NCI-H1930 (cell line): ENCODE results near the gene SF3B5.
"Not testable (repeated sequence)": the region's sequence is repeated elsewhere in the genome, so short reads cannot be mapped to it uniquely, and the experiment has no call there.

Experiments used
- DNase-seq, 2 experiments: peaks; one replicate each; lab custom pipeline; 2025; lab: John Stamatoyannopoulos, UW

Gene SF3B5

GRCh38 chr6:144104898-144105487 is 9.6 kb upstream of the SF3B5 start:
- DNase-seq, result peak in 1 of 2 experiments; percentile 28

GRCh38 chr6:144104488-144104887 is 9.1 kb upstream of the SF3B5 start:
- no peak for DNase-seq

DNA sequence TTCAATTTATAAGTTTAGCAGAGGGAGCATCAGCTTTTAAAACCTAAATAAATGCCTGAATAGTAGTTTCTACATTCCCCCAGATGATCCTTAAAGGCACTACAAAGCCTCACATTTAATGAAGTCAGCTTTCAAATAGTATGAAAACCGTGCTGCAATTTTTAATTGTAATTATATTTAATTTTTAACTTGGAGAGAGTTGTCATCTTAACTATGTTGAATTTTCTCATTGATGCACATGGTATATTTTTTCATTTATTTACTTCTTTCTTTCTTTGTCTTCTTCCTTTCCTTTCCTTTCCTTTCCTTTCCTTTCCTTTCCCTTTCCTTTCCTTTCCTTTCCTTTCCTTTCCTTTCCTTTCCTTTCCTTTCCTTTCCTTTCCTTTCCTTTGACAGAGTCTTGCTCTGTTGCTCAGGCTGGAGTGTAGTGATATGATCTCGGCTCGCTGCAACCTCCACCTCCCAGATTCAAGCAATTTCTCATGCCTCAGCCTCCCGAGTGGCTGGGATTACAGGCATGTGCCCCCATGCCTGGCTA is 7.7 kb upstream of the SF3B5 start:
- DNase-seq, result no peak

- no peak for DNase-seq
Observed at GRCh38 chr6:144098993-144099392, 3.6 kb upstream of the SF3B5 start.

- no peak for DNase-seq
Observed at GRCh38 chr6:144094731-144095133, 641 bp downstream of the SF3B5 start.

DNA sequence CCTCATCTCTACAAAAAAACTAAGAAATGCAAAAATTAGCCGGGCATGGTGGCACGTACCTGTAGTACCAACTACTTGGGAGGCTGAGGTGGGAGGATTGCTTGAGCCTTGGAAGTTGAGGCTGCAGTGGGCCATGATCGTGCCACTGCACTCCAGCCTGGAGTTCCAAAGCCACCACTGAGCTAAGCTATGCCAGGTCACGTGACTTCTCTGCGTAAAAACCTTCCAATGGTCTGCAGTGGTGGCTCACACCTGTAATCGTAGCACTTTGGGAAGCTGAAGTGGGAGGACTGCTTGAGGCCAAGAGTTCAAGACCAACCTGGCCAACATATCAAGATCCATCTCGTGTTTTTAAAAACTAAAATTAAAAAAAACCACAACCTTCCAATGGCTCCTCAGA is 1.7 kb downstream of the SF3B5 start:
- DNase-seq, result no peak

DNA sequence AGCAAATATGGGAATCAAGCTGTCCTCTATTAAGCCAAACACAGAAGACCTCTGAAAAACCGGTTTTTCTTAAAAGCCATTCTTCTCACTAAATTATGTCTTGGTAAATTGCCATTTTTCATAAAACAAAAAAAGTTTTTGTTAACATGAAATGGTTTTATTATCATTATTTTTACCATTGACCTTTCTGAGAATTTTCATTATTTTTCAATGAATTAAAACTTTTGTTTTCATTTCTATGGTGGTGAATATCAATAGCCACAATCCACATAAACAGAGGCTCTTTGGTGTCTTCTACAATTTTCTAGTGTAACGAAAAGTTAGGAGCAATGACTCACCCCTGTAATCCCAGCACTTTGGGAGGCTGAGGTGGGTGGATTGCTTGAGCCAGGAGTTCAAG is 2.1 kb downstream of the SF3B5 start:
- no peak for DNase-seq

DNA sequence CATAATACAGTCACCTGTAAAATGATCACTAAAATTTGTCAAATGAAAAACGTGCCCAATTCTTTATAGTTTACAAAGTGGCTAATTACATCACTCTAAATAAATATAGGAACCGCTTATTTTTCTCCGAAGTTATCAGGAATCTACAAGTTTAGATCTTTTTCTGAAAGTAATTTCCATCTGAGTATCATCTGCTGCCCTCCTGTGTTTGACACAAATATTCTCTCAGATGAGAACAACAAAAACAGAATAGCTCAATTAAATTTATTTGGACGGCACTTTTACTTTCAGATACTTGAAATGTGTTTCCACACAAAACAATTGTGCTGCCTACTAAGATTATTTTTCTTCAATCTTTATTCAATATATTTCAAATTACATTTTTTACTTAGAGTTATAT is 5.0 kb downstream of the SF3B5 start:
- DNase-seq, result no peak

DNA sequence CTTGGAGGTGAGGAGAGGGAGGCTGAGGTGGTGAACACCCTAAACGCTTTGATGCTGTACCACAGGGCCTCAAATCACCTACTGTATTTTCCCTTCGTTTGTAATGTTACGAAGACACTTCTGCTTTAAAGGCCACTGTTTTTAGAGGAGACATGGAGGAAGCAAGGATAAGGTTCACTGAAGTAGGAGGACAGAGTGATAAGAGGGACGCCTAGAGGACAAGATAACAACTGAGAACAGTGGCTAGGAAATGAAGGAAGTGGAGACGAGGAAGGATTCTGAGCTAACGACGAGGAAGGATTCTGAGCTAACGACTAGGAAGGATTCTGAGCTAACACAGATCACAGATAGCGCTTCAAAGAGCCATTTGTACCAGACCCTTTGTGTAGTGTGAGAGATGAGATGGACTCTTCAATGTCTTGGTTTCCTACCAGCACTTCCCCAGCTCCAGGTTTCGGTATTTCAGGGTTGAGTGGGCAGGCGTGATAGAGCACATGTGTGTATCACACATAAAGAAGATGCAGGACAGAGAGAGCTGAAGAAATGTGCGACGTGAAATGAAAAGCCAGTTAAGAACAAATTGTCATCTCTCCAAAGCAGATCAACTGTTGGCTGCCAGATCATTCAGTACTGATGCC is 7.5 kb downstream of the SF3B5 start:
- no peak for DNase-seq

DNA sequence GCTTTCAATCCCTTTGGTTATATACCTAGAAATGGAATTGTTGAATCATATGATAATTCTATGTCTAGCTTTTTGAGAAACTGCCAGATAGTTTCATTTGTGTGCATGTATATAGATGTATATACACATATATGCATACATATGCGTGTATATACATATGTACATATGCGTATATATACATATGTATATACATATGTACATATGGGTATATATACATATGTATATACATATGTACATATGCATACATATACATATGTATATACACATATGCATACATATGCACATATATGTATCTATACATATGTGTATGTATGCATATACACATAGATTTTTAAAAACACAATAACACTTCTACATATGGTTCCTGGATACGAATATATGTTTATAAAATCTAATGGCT is 8.4 kb downstream of the SF3B5 start:
- no peak for DNase-seq

DNA sequence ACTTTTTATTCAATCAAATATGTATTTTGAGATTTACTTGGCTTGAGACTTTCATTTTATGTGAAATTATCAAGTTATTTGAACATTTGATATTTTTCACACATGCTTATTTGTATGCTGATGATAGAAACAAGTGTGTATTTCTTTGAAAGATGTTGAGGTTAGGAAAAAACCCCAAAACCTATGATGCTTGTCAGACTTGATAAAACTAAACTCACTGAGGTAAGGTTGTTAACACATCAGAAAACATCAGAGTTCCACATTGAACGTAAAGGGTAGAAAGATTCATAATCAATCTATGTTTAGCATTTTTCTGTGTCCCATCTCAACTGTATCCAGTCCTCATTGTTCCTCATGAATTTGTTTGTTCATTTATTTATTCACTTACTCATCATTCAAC is 12.2 kb downstream of the SF3B5 start:
- no peak for DNase-seq

DNA sequence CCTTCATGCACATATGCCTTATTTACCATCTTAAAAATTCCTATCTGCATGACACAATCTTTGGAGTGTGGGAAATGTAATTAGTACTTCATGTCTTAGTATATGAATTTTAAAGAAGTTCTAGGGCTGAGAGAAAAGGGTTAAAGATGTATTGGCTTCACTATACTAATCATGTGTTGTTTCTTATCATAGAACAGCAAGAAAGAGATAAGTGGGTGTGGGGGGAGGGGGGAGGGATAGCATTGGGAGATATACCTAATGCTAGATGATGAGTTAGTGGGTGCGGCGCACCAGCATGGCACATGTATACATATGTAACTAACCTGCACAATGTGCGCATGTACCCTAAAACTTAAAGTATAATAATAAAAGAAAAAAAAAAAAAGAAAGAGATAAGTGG is 13.0 kb downstream of the SF3B5 start:
- DNase-seq, result not testable (repeated sequence)

GRCh38 chr6:144077871-144078270 is 17.5 kb downstream of the SF3B5 start:
- DNase-seq, result no peak

GRCh38 chr6:144075875-144076274 is 19.5 kb downstream of the SF3B5 start:
- DNase-seq, result no peak

- no peak for DNase-seq
Observed at GRCh38 chr6:144075187-144075586, 20.2 kb downstream of the SF3B5 start.

DNA sequence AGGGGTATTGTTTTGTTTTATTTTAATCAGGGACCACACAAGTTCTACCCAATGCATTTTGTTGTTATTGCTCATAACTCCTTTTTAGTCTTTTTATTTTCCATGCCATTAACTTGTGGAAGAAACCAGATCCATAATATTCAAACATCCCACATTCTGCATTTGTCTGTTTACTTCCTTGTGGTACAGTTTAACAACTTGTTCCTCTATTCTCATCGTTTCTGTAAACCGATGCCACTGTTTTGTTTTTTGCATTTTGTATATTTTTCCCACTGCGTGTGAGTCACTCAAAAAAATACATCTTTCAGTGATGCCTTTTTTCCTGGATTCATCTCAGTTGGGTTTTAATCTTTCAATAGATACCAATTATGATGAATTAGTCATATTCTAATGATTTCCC is 22.3 kb downstream of the SF3B5 start:
- no peak for DNase-seq

GRCh38 chr6:144069506-144069905 is 25.9 kb downstream of the SF3B5 start:
- no peak for DNase-seq

GRCh38 chr6:144068794-144069193 is 26.6 kb downstream of the SF3B5 start:
- no peak for DNase-seq

- DNase-seq, result no peak
Observed at GRCh38 chr6:144066741-144067484, 28.5 kb downstream of the SF3B5 start.

GRCh38 chr6:144066255-144066654 is 29.1 kb downstream of the SF3B5 start:
- no peak for DNase-seq

DNA sequence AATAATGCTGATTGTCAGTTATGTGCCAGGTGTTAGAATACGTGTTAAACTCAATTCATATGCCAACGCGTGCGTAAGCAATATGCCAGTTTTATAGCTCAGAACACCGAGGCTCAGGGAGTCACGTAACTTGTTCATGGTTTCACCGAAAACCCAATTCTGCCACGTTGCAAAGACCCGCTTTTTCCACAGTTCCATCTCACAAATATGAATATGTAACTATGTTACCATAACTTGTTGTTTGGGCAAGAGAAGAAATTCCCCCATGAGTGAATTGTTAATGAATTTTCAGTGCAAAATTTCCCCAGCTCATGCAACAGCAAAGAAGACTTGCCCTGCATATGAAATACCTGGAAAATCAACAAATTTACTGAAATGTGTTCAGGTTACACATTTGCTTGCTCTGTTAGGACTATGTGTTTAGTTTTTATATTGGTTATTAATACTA is 30.1 kb downstream of the SF3B5 start:
- DNase-seq, result no peak

- no peak for DNase-seq
Observed at GRCh38 chr6:144064402-144065212, 30.8 kb downstream of the SF3B5 start.
